ENCODE measurements around the gene ZC2HC1C. TPM values are rescaled to one million over a fixed set of nuclear protein-coding genes. Genes with fewer than 3 reads are reported as not detected.

The ZC2HC1C gene
- total and polyA plus RNA-seq, 2 of the 13 experiments (the other 11 are each of a cell fraction or from before 2014, with no cell fraction given): 3.3 to 3.5 TPM

- no peak for TF ChIP-seq EED (CRISPR knock-in tag; IDR thresholded peaks at IDR 0.05)
- no peak for TF ChIP-seq PLSCR1 (CRISPR knock-in tag; IDR thresholded peaks at IDR 0.05; ENCODE audit: borderline replicate concordance)
- TF ChIP-seq TCF7L2 (IDR thresholded peaks at IDR 0.05; ENCODE audit: low read depth, low read length): no peak
- TF ChIP-seq GATAD2A (CRISPR knock-in tag; IDR thresholded peaks at IDR 0.05): no peak
- TF ChIP-seq ZNF574 (CRISPR knock-in tag; IDR thresholded peaks at IDR 0.05): peak; percentile 48; the same call in 1 of the 2 replicates
- TF ChIP-seq, protein P1, sequence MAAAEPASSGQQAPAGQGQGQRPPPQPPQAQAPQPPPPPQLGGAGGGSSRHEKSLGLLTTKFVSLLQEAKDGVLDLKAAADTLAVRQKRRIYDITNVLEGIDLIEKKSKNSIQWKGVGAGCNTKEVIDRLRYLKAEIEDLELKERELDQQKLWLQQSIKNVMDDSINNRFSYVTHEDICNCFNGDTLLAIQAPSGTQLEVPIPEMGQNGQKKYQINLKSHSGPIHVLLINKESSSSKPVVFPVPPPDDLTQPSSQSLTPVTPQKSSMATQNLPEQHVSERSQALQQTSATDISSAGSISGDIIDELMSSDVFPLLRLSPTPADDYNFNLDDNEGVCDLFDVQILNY (CRISPR knock-in tag; conservative IDR thresholded peaks at IDR 0.05): 0 out of 2 replicates have a peak, but pooled peaks have one; percentile 25
- no peak for TF ChIP-seq SMARCC2 (IDR thresholded peaks at IDR 0.05)
- no peak for TF ChIP-seq CBX2 (IDR thresholded peaks at IDR 0.05; ENCODE audit: low read depth, low read length)
- TF ChIP-seq CBX2 (CRISPR knock-in tag; IDR thresholded peaks at IDR 0.05; ENCODE audit: low read depth): no peak
- peak; percentile 35; the same call in 1 of the 2 replicates for TF ChIP-seq YEATS4 (CRISPR knock-in tag; IDR thresholded peaks at IDR 0.05; ENCODE audit: borderline replicate concordance)
- TF ChIP-seq ZNF343 (CRISPR knock-in tag; IDR thresholded peaks at IDR 0.05): no peak
- no peak for TF ChIP-seq ZBTB8A (CRISPR knock-in tag; IDR thresholded peaks at IDR 0.05; ENCODE audit: borderline replicate concordance, low read depth)
- TF ChIP-seq ONECUT2 (CRISPR knock-in tag; IDR thresholded peaks at IDR 0.05): no peak
- peak; percentile 67; the same call in 1 of the 2 replicates for TF ChIP-seq SP4 (CRISPR knock-in tag; IDR thresholded peaks at IDR 0.05)
- no peak for TF ChIP-seq ESRRA (CRISPR knock-in tag; IDR thresholded peaks at IDR 0.05; ENCODE audit: low read depth)
- TF ChIP-seq FOXK2 (IDR thresholded peaks at IDR 0.05): no peak
- TF ChIP-seq TAF15 (IDR thresholded peaks at IDR 0.05; ENCODE audit: low read depth, low read length, poor library complexity, severe bottlenecking): no peak
- TF ChIP-seq ZNF468 (CRISPR knock-in tag; IDR thresholded peaks at IDR 0.05): no peak
- TF ChIP-seq ZNF768 (CRISPR knock-in tag; IDR thresholded peaks at IDR 0.05): no peak
- no peak for TF ChIP-seq ZNF879 (CRISPR knock-in tag; IDR thresholded peaks at IDR 0.05)
- TF ChIP-seq ZNF567 (CRISPR knock-in tag; IDR thresholded peaks at IDR 0.05; ENCODE audit: borderline replicate concordance): no peak
- no peak for TF ChIP-seq ZNF746 (CRISPR knock-in tag; IDR thresholded peaks at IDR 0.05)
- no peak for TF ChIP-seq RFXANK (CRISPR knock-in tag; IDR thresholded peaks at IDR 0.05)
- TF ChIP-seq, protein P2, sequence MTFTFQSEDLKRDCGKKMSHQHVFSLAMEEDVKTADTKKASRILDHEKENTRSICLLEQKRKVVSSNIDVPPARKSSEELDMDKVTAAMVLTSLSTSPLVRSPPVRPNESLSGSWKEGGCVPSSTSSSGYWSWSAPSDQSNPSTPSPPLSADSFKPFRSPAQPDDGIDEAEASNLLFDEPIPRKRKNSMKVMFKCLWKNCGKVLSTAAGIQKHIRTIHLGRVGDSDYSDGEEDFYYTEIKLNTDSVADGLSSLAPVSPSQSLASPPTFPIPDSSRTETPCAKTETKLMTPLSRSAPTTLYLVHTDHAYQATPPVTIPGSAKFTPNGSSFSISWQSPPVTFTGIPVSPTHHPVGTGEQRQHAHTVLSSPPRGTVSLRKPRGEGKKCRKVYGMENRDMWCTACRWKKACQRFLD (CRISPR knock-in tag; IDR thresholded peaks at IDR 0.05; ENCODE audit: borderline replicate concordance): no peak
- no peak for TF ChIP-seq GLI4 (CRISPR knock-in tag; IDR thresholded peaks at IDR 0.05; ENCODE audit: borderline replicate concordance)
- no peak for TF ChIP-seq ZNF354B (CRISPR knock-in tag; IDR thresholded peaks at IDR 0.05)
- no peak for TF ChIP-seq ZNF335 (CRISPR knock-in tag; IDR thresholded peaks at IDR 0.05)
- TF ChIP-seq AKAP8 (CRISPR knock-in tag; IDR thresholded peaks at IDR 0.05): no peak
Observed at GRCh38 chr14:75063491-75064204, 5.8 kb upstream of the ZC2HC1C start, which contains the start of gene ACYP1 (continued).
